H1 (cell line): ENCODE measurements around the gene LEUTX.

Experiments used
- BRCA1 ChIP-seq: IDR thresholded peaks from 2 replicates; pipeline ENCODE4 v1.6.1; 2012; ENCODE audit warnings: low read depth, low read length, improper control_type of control experiment
- CEBPB ChIP-seq: IDR thresholded peaks from 2 replicates; pipeline ENCODE4 v1.6.1; 2012; ENCODE audit warnings: low read depth, low read length
- CREB1 ChIP-seq: IDR thresholded peaks from 2 replicates; pipeline ENCODE4 v1.6.1; 2012; ENCODE audit warnings: inconsistent platforms
- EGR1 ChIP-seq: IDR thresholded peaks from 2 replicates; pipeline ENCODE4 v1.6.1; 2011; ENCODE audit warnings: low read depth, low read length, borderline replicate concordance
- EP300 ChIP-seq, 2 experiments: IDR thresholded peaks; 1 replicate in 1 of 2; 2 replicates in 1 of 2; pipeline ENCODE4 v1.6.1; 2011 to 2012; ENCODE audit warnings: low read depth in 2 of 2, low read length in 2 of 2, mild to moderate bottlenecking in 2 of 2, borderline replicate concordance in 1 of 2, inconsistent platforms in 1 of 2, moderate library complexity in 1 of 2
- EZH2 ChIP-seq: fragments of 200-600 bp; sonication (generic); IDR thresholded peaks from 2 replicates; pipeline ENCODE4 v1.7.1; 2012; ENCODE audit warnings: low read depth, mild to moderate bottlenecking, moderate library complexity, low read length, inconsistent platforms; ENCODE audit not compliant: severe bottlenecking
- KDM1A ChIP-seq: fragments of 200-600, 300-600 bp; sonication (generic); IDR thresholded peaks from 2 replicates; pipeline ENCODE4 v1.7.1; 2016; ENCODE audit warnings: mild to moderate bottlenecking, low read length, borderline replicate concordance
- POLR2A ChIP-seq, 2 experiments: IDR thresholded peaks; 1 replicate in 1 of 2; 2 replicates in 1 of 2; pipeline ENCODE4 v1.6.1; 2011; ENCODE audit warnings: low read depth in 2 of 2, low read length in 2 of 2, mild to moderate bottlenecking in 2 of 2; ENCODE audit errors: control extremely low read depth in 1 of 2
- POLR2AphosphoS5 ChIP-seq: IDR thresholded peaks from 2 replicates; pipeline ENCODE4 v1.6.1; 2011; ENCODE audit warnings: low read depth, low read length
- SIX5 ChIP-seq: IDR thresholded peaks from 2 replicates; pipeline ENCODE4 v1.6.1; 2011; ENCODE audit warnings: mild to moderate bottlenecking, low read depth, low read length
- TF ChIP-seq, protein P1 (sequence below), 3 experiments: IDR thresholded peaks; 1 replicate in 2 of 3; 2 replicates in 1 of 3; pipeline versions ENCODE4 v1.5.1 to v1.6.1; 2011; ENCODE audit warnings: low read length in 3 of 3, mild to moderate bottlenecking in 3 of 3, inconsistent platforms in 2 of 3, low read depth in 1 of 3, moderate library complexity in 1 of 3; ENCODE audit not compliant: insufficient read depth in 1 of 3; ENCODE audit errors: control extremely low read depth in 1 of 3

DNA sequence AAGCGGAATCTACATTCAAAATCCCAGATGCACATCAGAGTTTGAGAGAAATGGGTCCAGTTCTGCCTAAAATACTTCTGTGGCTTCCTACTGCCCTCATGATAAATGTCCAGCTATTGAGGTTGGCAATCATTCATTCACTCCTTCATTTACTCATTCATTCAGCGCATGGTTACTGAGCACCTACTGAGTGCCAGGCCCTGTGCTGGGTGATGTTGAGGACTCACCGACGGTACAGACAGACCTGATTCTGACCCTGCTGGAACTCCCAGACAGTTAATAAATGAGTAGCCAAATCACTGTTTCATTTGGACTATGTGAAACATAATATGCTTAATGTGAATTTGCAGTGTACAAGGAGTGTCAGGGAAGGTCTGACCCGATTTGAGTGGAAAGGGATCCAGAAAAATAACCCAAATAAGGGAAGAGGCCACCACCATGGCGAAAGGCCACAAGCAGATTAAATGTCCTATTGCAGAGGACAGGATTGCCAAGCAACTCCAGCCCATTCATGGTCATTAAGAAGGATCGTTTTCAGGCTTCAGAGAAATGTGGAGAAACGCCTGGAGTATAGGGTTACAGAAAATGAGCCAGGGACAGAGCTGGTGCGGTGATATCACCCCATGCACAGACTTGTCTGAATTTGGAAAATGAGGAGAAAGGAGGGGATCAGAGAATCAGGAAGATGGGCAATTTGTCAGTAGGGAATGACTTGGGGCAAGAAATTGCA lies 34.8 kb downstream of the LEUTX start:
- TF ChIP-seq, protein P1, sequence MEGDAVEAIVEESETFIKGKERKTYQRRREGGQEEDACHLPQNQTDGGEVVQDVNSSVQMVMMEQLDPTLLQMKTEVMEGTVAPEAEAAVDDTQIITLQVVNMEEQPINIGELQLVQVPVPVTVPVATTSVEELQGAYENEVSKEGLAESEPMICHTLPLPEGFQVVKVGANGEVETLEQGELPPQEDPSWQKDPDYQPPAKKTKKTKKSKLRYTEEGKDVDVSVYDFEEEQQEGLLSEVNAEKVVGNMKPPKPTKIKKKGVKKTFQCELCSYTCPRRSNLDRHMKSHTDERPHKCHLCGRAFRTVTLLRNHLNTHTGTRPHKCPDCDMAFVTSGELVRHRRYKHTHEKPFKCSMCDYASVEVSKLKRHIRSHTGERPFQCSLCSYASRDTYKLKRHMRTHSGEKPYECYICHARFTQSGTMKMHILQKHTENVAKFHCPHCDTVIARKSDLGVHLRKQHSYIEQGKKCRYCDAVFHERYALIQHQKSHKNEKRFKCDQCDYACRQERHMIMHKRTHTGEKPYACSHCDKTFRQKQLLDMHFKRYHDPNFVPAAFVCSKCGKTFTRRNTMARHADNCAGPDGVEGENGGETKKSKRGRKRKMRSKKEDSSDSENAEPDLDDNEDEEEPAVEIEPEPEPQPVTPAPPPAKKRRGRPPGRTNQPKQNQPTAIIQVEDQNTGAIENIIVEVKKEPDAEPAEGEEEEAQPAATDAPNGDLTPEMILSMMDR (IDR thresholded peaks at IDR 0.05; ENCODE audit: control extremely low read depth in 1 of 3, insufficient read depth in 1 of 3, low read depth in 1 of 3, low read length in 3 of 3), result no peak
- TF ChIP-seq BRCA1 (no peak), SIX5 (no peak), KDM1A (no peak), EGR1 (no peak), CEBPB (no peak), POLR2A (IDR thresholded peaks at IDR 0.05; ENCODE audit: control extremely low read depth in 1 of 2, low read depth in 2 of 2, low read length in 2 of 2) (no peak), EZH2 (no peak), EP300 (IDR thresholded peaks at IDR 0.05; ENCODE audit: borderline replicate concordance in 1 of 2, low read depth in 2 of 2, low read length in 2 of 2) (no peak), CREB1 (no peak), POLR2AphosphoS5 (no peak)
